GM20000 (cell line): ENCODE measurements around the gene PALD1.

Experiments
- DNase-seq: peaks from one replicate; pipeline ENCODE4 v3.0.0; 2012; ENCODE audit warnings: low spot score
- CTCF ChIP-seq: IDR thresholded peaks from 2 replicates; pipeline ENCODE4 v1.5.1; 2012; ENCODE audit warnings: mild to moderate bottlenecking, control low read depth; ENCODE audit errors: extremely low read depth, missing control alignments

The PALD1 gene

GRCh38 chr10:70459774-70460490, 18.6 kb upstream of the PALD1 start:
- no peak for TF ChIP-seq CTCF
- DNase-seq: no peak

GRCh38 chr10:70461397-70462348, 16.9 kb upstream of the PALD1 start:
- peak; percentile 74 for TF ChIP-seq CTCF
- peak; percentile 86 for DNase-seq

GRCh38 chr10:70462349-70462984, 16.1 kb upstream of the PALD1 start:
- no peak for TF ChIP-seq CTCF
- no peak for DNase-seq

- TF ChIP-seq CTCF: no peak
- no peak for DNase-seq
Observed at GRCh38 chr10:70465278-70465677, 13.3 kb upstream of the PALD1 start.

GRCh38 chr10:70465832-70466231, 12.7 kb upstream of the PALD1 start:
- TF ChIP-seq CTCF: no peak
- no peak for DNase-seq

GRCh38 chr10:70466951-70467350, 11.6 kb upstream of the PALD1 start:
- TF ChIP-seq CTCF: no peak
- DNase-seq: no peak
